Fibroblast of the aortic adventitia (primary cell): ENCODE results near the gene SHB. TPM values are rescaled to one million over a fixed set of nuclear protein-coding genes. Genes with fewer than 3 reads are reported as not detected.

Source experiments
- DNase-seq: peaks from one replicate; pipeline ENCODE4 v3.0.0-alpha.2; 2010; ENCODE audit warnings: low read depth
- H3K4me3 ChIP-seq: 2 replicates; pipeline ENCODE4 v1.5.1; 2011; ENCODE audit warnings: low read depth, mild to moderate bottlenecking, control low read depth, low read length, moderate library complexity
- CTCF ChIP-seq: IDR thresholded peaks from 2 replicates; pipeline ENCODE4 v1.5.1; 2011; ENCODE audit warnings: mild to moderate bottlenecking, low read length, control low read depth, inconsistent platforms; ENCODE audit not compliant: insufficient read depth
- total RNA-seq: library from RNA; depleted of rRNA; stranded (reverse); fragments of >200 nt; gene quantifications from 2 replicates; pipeline ENCODE4 v1.2.3, GENCODE V29; 2012; ENCODE audit warnings: low replicate concordance

The SHB gene
- total RNA-seq, 1 donor, result 26.5 TPM

GRCh38 chr9:37978481-37978864 lies 90.6 kb downstream of the SHB start:
- no peak for TF ChIP-seq CTCF
- no peak for DNase-seq
- H3K4me3 ChIP-seq, result no peak overlapping the region

GRCh38 chr9:37977851-37978480 lies 91.1 kb downstream of the SHB start:
- no peak for TF ChIP-seq CTCF
- DNase-seq, result no peak
- H3K4me3 ChIP-seq, result no peak overlapping the region

- peak; percentile 93 for DNase-seq
- no peak overlapping the region for H3K4me3 ChIP-seq
- no peak for TF ChIP-seq CTCF
Measured at GRCh38 chr9:37976714-37977477, 92.1 kb downstream of the SHB start.

DNA sequence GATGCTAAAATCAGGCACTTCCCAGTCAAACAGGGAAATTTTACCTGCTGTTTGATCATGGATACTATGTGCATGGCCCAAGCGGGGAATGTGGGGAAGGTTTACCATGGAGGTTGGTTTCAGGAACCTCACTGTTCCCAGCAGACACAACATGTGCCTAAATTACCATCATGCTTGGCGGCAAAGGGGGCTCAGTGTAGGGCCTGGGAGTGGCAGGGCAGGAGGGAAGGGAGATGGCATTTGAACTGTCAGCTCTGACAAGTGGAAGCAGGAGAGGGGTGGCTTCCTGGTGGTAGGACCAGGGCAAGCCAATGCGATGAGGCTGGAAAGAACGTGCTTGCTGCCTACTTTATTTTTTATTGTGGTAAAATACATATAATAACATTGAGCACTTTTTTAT lies 93.4 kb downstream of the SHB start:
- TF ChIP-seq CTCF, result no peak
- DNase-seq, result no peak

GRCh38 chr9:37974506-37975173 lies 94.4 kb downstream of the SHB start:
- no peak for DNase-seq
- H3K4me3 ChIP-seq, result no peak overlapping the region
- TF ChIP-seq CTCF, result no peak

More for the DNA sequence above, 93.4 kb downstream of the SHB start:
- H3K4me3 ChIP-seq, result no peak overlapping the region

DNA sequence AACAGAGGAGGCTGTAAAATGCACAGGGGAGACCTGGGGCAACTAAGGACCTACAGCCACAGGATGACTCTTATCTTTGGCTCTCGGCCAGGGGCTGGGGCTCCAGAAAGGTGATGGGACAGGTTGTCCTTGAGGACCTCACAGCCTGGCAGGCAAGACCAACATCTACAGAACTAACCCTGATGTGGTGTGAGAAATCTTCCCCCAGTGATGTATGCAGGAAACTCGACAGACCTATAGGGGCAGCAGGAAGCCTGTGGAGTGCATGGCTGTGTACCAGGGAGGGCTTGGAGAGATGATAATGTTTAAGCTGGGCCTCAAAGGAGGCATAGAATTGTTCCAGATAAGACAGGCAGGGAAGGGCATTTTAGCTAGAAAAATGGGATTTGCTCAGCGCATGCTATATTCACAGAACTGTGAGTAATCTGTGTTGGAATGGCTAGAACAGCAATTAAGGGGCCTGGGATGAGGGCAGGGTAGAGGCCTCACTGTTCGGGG lies 96.6 kb downstream of the SHB start:
- DNase-seq, result peak; percentile 56
- H3K4me3 ChIP-seq, result no peak overlapping the region
- TF ChIP-seq CTCF, result peak; percentile 50
